T47D (cell line): Measurements from ENCODE around the gene CPA3.

Experiments
- DNase-seq, 2 experiments: peaks; one replicate each; pipeline versions ENCODE4 v3.0.0 to v3.0.0-alpha.2; 2011 to 2012; ENCODE audit warnings: low read depth in 1 of 2, low spot score in 1 of 2
- JUND ChIP-seq: IDR thresholded peaks from 2 replicates; pipeline ENCODE4 v1.6.1; 2012; ENCODE audit warnings: low read depth
- in situ Hi-C: cut with HindIII; loops from 2 replicates; pipeline ENCODE4 v1.10.0; 2016; ENCODE audit warnings: low sequenced_read_pairs, low pct_unique_long_range_greater_than_20kb

The CPA3 gene

DNA sequence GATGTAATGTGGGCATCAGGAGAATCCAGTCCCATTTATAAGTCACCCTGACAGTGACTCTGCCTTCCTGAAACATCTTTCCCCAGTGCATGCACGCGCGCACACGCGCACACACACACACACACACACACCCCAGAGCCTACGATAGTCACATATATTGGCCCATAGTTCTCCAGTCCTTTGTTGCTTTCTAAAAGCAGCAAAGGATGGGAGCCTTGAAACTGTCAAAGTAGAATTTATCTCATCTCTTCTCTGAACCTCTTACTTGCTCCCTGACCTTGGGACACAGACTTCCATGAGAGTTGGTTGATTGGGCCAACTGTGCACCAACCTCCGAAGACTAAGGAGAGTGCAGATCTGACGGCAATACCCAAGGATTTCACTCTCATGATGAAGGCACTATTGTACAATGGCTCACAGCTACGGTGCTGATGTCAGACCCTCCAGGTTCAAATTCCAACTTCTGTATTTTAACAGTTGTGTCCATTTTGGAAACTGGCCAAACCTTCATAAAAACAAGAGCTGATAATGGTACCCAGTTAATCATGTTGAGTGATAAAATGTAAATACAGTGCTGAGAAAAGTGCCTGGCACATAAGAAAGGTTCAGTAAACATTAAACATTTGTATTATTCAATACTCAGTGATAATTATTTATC is 8.3 kb downstream of the CPA3 start:
- in situ Hi-C loops, result no loop called here
- TF ChIP-seq JUND, result no peak
- no peak for DNase-seq

DNA sequence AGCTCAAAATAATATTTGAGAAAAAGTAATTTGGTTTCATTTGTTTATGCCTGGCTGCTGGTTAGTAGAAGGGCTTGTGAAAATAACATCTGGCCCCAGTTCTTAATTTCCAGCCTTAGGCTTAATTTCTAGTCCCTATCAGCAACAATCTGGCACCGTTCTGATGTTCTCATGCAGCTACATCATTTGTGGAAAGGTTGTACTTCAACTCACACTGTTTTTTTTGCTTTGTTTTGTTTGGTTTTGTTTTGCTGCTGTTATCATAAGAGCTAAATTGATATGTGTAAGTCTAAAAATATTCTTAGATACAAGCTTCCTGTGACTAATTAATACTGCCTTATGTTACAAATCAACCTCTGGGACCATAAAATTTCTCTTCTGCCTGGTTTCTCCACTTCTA is 8.9 kb downstream of the CPA3 start:
- no peak for TF ChIP-seq JUND
- DNase-seq, result no peak
- in situ Hi-C loops, result no loop called here

DNA sequence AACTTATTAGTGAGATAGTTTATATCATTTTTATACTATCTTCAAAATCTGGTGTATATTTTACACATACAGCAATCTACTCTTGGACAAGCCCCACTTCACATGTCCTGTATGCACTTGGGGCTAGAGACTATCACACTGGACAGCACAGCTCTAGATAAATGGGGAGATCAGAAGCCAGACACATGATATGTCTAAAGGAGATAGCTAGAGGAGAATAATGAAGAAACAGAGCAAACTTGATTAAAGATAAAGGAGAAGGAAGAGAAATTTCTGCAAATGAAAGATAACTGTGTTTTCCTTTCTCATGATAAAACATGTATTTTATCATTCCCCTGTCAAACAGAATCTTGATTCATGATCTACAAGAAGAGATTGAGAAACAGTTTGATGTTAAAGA is 13.0 kb downstream of the CPA3 start:
- no peak for TF ChIP-seq JUND
- in situ Hi-C loops, result no loop called here
- no peak for DNase-seq

DNA sequence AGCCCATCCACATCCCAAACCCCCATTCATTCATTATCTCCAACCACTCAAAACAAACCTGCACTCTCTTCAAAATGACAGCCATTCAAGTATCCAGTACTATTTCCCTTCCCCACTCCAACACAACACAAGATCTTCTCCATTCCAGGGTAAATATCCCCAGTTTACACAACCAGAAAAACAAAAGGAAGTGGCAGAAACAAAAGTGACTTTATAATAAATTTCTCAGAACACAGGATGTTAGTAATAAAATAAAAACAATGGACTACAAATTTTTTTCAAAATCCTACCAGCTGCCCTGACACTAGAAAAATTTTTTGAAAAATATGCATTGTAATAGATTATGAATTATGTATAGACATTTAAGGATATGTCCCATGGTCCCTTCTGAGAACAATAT is 14.2 kb downstream of the CPA3 start:
- DNase-seq, result no peak
- TF ChIP-seq JUND, result no peak
- in situ Hi-C loops, result no loop called here

DNA sequence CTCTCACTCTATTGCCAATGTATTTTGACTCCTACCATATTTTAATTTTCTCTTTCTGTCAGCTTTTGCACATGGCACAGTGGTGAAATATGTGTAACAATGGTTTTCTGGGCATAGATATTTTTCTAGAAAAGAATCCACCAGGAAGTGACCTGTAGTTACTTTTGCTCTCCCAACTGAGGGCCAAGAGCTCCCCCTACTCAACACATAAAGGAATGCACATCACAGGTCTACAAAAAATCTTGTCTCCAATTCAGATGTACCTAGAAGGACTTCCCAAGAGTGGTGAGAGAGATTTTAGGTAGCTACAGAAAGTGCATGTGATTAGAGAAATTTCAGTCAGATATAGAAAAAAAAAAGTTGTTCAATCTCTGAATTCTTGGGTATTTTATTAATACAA is 15.6 kb downstream of the CPA3 start:
- in situ Hi-C loops, result no loop called here
- no peak for TF ChIP-seq JUND
- DNase-seq, result peak in 1 of 2 experiments; percentile 37

DNA sequence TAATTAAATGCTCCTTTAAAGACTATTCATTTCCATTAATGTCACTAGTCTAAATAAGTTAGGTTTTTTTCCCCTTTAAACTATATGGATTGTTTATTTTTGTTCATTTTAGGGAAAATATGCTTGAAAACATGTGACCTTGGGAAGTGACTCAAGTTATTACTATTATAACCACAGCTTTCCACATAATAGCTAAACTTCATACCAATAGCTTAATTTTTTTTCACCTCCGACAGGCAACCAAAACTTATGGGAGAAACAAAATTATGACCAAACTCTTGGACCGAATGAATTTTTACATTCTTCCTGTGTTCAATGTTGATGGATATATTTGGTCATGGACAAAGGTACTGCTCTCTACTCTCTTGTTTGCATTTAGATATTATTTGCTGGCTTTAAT is 16.2 kb downstream of the CPA3 start:
- TF ChIP-seq JUND, result no peak
- no peak for DNase-seq
- in situ Hi-C loops, result no loop called here

DNA sequence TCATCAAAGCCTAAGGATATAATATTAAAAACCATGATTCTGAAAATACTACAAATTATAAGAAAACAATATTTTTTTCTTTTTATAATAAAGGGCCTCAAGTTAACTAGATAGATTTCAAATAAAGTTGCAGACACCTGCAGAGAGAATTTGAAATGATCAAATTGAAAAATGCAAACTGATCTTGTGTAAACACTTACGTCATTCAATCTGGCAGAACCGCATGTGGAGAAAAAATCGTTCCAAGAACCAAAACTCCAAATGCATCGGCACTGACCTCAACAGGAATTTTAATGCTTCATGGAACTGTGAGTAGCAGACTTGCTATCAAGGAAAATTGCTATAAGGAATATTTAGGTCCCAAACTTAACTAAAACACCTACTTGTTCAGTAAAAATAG is 17.2 kb downstream of the CPA3 start:
- no peak for TF ChIP-seq JUND
- DNase-seq, result peak in 1 of 2 experiments; percentile 11
- in situ Hi-C loops, result no loop called here

DNA sequence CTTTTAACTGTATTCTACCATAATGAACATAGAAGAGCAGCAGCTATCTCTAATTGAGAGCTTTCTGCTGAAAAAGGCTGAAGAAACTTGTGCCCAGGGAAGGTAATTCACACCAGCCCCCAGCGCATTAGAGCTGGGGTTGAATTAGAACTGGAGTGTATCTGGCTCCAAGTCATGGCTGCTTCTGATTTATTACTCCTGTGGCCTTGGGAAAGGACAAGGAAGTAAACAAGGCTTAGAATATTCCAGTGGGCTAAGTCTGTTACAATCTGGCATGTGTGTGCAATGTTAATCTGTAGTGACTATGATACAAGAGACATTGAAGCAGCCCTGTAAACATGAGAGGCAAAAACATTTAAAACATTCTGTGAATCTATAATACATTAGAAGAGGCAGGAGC is 18.1 kb downstream of the CPA3 start:
- no peak for DNase-seq
- TF ChIP-seq JUND, result no peak
- in situ Hi-C loops, result no loop called here

DNA sequence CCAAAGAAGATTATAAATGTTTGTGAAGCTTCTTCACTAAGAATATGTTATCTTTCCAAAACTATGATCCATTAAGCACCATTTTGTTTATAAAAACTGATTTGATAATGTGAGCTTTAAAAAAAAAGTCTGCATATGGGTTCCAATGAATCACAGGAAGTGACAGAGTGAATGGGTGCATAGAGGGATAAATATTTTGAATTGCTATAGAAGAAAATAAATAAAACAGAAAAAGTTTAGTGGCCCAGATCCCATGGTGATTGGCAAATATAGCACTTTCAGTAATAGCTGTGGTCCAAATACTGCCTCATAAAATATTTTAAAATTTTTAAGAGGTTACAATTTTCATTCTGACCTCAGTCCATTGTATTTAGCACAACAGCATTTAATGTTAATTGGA is 19.2 kb downstream of the CPA3 start:
- in situ Hi-C loops, result no loop called here

DNA sequence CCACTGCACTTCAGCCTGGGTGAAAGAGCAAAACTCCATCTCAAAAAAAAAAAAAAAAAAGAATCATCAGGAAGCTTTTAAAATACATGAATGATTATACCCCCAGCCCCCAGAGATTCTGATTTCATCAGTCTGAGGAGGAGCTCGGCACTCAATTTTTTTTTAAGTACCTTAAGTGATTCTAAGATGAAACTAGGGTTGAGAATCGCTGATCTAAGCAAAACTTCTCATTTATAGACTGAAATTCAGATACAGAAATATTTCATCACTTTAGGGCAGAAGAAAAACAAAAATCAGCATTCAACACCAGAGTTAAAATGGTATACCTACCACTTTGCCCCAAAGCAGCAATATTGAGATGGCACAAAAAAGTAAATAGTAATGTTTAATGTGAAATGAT is 24.7 kb downstream of the CPA3 start:
- no peak for DNase-seq
- in situ Hi-C loops, result no loop called here
- TF ChIP-seq JUND, result no peak

More for the DNA sequence above, 19.2 kb downstream of the CPA3 start:
- no peak for TF ChIP-seq JUND
- DNase-seq, result no peak

DNA sequence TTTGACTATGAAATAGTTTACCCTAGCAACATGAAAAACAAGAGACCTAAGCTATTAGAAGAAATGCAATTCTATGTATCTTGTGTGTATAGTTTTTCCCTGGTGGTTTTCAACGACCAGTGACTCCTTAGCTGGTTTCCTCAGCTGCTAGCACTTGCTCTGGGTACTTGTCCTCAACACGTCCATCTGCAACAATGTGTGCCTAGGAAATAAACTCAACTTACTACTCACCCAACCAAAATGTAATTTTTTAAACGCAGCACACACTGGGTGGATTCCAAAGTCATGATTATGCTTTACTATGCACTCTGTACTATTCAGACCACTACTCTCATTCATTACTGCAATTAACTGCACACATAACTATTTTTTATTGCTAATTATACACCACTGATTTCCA is 31.0 kb downstream of the CPA3 start:
- no peak for DNase-seq
- in situ Hi-C loops, result no loop called here
- TF ChIP-seq JUND, result no peak

DNA sequence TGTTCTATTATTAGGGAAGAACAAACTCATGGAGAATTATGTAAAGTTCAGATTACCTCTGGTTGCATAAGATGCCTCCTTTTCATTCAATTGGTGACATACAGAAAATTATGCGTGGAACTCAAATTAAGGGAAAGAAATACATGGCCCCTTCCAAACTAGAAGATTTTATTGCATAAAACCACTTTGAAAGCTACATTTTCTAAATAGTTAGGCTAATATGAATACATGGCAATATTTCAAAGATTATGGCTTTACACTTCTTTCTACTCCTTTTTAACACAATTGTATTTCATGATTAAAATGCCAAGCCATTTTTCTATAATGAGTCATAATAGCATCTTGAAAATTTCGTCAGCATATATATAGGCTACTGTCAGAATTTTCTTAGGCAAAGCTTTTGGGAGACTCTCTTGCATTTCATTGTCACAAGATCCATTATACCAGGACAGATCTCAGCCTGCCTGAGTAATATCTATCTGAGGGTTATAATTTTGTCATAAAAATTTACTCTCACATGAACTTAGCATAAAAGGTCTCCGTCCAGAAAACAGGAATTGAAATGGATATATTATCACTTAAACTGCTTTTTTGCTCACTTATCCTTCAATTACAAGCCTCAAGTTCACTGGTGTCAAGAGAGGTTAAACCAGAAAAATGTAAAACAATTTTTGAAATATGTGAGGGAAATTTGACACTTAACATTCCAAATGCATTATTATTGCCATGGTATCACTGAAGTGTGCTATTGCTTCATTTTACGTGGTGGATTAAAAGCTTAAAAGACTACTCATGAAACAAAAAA is 37.1 kb downstream of the CPA3 start:
- no peak for TF ChIP-seq JUND
- DNase-seq, result no peak
- in situ Hi-C loops, result no loop called here

DNA sequence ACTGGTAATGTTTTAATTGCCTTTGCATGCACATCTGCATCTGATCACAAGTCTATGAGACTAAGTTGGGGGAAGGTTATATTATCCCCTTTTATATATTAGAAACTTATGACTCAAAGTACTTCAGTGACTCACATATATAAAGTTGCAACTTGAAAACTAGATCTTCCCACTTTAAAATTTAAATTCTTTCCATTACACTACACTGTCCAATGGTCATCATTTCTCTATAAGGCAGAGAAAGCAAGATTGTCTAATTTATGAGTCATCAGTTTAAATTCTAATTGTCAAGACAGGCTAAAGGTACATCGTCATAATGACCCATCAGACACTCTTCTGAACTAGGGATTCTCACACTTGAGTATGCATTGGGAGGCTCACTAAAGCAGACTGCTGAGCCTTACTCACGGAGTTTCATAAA is 37.9 kb downstream of the CPA3 start:
- TF ChIP-seq JUND, result no peak
- DNase-seq, result no peak
- in situ Hi-C loops, result no loop called here

DNA sequence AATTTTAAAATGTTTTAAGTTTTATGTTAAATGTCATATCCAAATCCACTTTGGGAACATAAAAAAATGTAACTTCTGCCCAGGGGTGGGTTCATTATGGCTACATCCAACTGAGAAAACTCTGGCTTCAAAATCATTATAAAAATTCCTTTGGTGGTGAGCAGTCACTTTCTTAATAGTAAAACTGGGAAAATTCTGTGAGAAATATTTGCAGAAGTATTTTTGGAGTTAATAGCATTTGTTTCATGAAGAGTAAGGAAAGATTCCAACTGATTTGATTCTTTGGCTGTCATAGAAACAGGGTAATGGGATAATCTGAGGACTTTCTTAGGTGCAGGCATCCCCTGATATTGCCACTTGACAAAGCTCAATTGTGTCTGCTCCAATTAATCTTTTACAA is 38.8 kb downstream of the CPA3 start:
- no peak for TF ChIP-seq JUND
- in situ Hi-C loops, result no loop called here
- DNase-seq, result no peak
